ENCODE measurements around the gene IRX4. TPM values are rescaled to one million over a fixed set of nuclear protein-coding genes. Genes with fewer than 3 reads are reported as not detected.
"Not testable (repeated sequence)": the region's sequence is repeated elsewhere in the genome, so short reads cannot be mapped to it uniquely, and the experiment has no call there.

The IRX4 gene
- total RNA-seq, 4 donors from 2014 or later: 0.78 to 1.7 TPM; not detected in 2

GRCh38 chr5:1846583-1846982 is 36.1 kb downstream of the IRX4 start:
- Histone ChIP-seq H3K27me3 (peaks cover 28 to 33% (median 32%) of the 10 kb centered on the region in 3 donors), H3K9me3 (no peaks in the 10 kb centered on the region), H3K27ac (no peak overlapping the region), H3K4me3 (no peak overlapping the region), H3K4me1 (no peaks in the 10 kb centered on the region), H3K36me3 (no peaks in the 10 kb centered on the region)
- in situ Hi-C loops (cut with MboI; ENCODE audit: low sequenced_read_pairs in 4 of 4) (no loop called here), intact Hi-C loops (cut with DNase I; ENCODE audit: low total_unique reads) (no loop called here)
- DNase-seq: no peak
- ATAC-seq: no peak
- no peak for TF ChIP-seq POLR2A (IDR thresholded peaks at IDR 0.05)
- no peak for TF ChIP-seq CTCF (IDR thresholded peaks at IDR 0.05 in 4 of 5, conservative IDR thresholded peaks at IDR 0.05 in 1 of 5)

GRCh38 chr5:1845696-1846095 is 37.0 kb downstream of the IRX4 start:
- DNase-seq (no peak), ATAC-seq (no peak)
- in situ Hi-C loops (cut with MboI; ENCODE audit: low sequenced_read_pairs in 4 of 4): no loop called here
- H3K27me3 ChIP-seq: peaks cover 23 to 29% (median 24%) of the 10 kb centered on the region in 3 donors
- no peak overlapping the region for H3K4me3 ChIP-seq
- no peak overlapping the region for H3K27ac ChIP-seq
- no peaks in the 10 kb centered on the region for H3K4me1 ChIP-seq
- TF ChIP-seq CTCF (IDR thresholded peaks at IDR 0.05 in 4 of 5, conservative IDR thresholded peaks at IDR 0.05 in 1 of 5) (no peak), POLR2A (IDR thresholded peaks at IDR 0.05) (no peak)
- no peaks in the 10 kb centered on the region for H3K36me3 ChIP-seq
- H3K9me3 ChIP-seq: no peaks in the 10 kb centered on the region
- intact Hi-C loops (cut with DNase I; ENCODE audit: low total_unique reads): no loop called here

- DNase-seq: no peak
- Histone ChIP-seq H3K27me3 (peaks cover 19 to 31% (median 22%) of the 10 kb centered on the region in 3 donors), H3K36me3 (no peaks in the 10 kb centered on the region), H3K4me1 (no peaks in the 10 kb centered on the region), H3K9me3 (no peaks in the 10 kb centered on the region), H3K4me3 (no peak overlapping the region), H3K27ac (no peak overlapping the region)
- intact Hi-C loops (cut with DNase I; ENCODE audit: low total_unique reads): no loop called here
- in situ Hi-C loops (cut with MboI; ENCODE audit: low sequenced_read_pairs in 4 of 4): no loop called here
- TF ChIP-seq CTCF (IDR thresholded peaks at IDR 0.05 in 4 of 5, conservative IDR thresholded peaks at IDR 0.05 in 1 of 5): no peak
- no peak for TF ChIP-seq POLR2A (IDR thresholded peaks at IDR 0.05)
- ATAC-seq: no peak
Measured at GRCh38 chr5:1844708-1845436, 37.9 kb downstream of the IRX4 start.

GRCh38 chr5:1843761-1844160 is 39.0 kb downstream of the IRX4 start:
- H3K27me3 ChIP-seq: peaks cover 12 to 25% (median 18%) of the 10 kb centered on the region in 3 donors

GRCh38 chr5:1842004-1842819 is 40.5 kb downstream of the IRX4 start:
- no peak for DNase-seq

More at GRCh38 chr5:1843761-1844160, 39.0 kb downstream of the IRX4 start:
- H3K4me1 ChIP-seq; H3K9me3 ChIP-seq; H3K4me3 ChIP-seq; ATAC-seq; intact Hi-C loops (cut with DNase I; ENCODE audit: low total_unique reads); in situ Hi-C loops (cut with MboI; ENCODE audit: low sequenced_read_pairs in 4 of 4); H3K27ac ChIP-seq; DNase-seq; H3K36me3 ChIP-seq: not testable (repeated sequence)

More at GRCh38 chr5:1842004-1842819, 40.5 kb downstream of the IRX4 start:
- H3K4me1 ChIP-seq: no peaks in the 10 kb centered on the region
- H3K9me3 ChIP-seq: no peaks in the 10 kb centered on the region
- in situ Hi-C loops (cut with MboI; ENCODE audit: low sequenced_read_pairs in 4 of 4): no loop called here
- no peaks in the 10 kb centered on the region for H3K36me3 ChIP-seq
- H3K4me3 ChIP-seq: no peak overlapping the region
- no peak for TF ChIP-seq POLR2A (IDR thresholded peaks at IDR 0.05)
- TF ChIP-seq CTCF (IDR thresholded peaks at IDR 0.05 in 4 of 5, conservative IDR thresholded peaks at IDR 0.05 in 1 of 5): no peak
- no peak for ATAC-seq
- H3K27me3 ChIP-seq: peaks cover 0 to 20% (median 16%) of the 10 kb centered on the region in 3 donors
- intact Hi-C loops (cut with DNase I; ENCODE audit: low total_unique reads): no loop called here
- H3K27ac ChIP-seq: no peak overlapping the region

Data from gastrocnemius medialis (tissue), 4 donors.